NCI-H460 (cell line): ENCODE measurements around the gene RNF150. TPM values are rescaled to one million over a fixed set of nuclear protein-coding genes. Genes with fewer than 3 reads are reported as not detected.
"Not testable (repeated sequence)": the region's sequence is repeated elsewhere in the genome, so short reads cannot be mapped to it uniquely, and the experiment has no call there.

ENCODE experiments used
- DNase-seq: peaks from one replicate; pipeline ENCODE4 v3.0.0-alpha.2; 2016; ENCODE audit warnings: low read depth; ENCODE audit errors: extremely low read depth
- total RNA-seq: library from RNA; depleted of rRNA; stranded (reverse); fragments of >200 nt; shearing (Covaris generic); gene quantifications from 2 replicates; pipeline ENCODE4 v1.2.3, GENCODE V29; 2014

Gene RNF150
- total RNA-seq, 1 experiment from 2014 or later = 0.40 TPM

GRCh38 chr4:141078871-141079270, 54.4 kb downstream of the RNF150 start:
- no peak for DNase-seq

GRCh38 chr4:141077611-141078225, 55.6 kb downstream of the RNF150 start:
- DNase-seq = no peak

GRCh38 chr4:141075553-141075952, 57.7 kb downstream of the RNF150 start:
- DNase-seq = no peak

GRCh38 chr4:141074098-141074878, 59.0 kb downstream of the RNF150 start:
- DNase-seq = no peak

GRCh38 chr4:141066690-141067089, 66.6 kb downstream of the RNF150 start:
- DNase-seq = no peak

GRCh38 chr4:141065872-141066271, 67.4 kb downstream of the RNF150 start:
- DNase-seq = no peak

GRCh38 chr4:141062651-141063050, 70.6 kb downstream of the RNF150 start:
- DNase-seq = no peak

GRCh38 chr4:141058591-141059512, 74.4 kb downstream of the RNF150 start:
- no peak for DNase-seq

- no peak for DNase-seq
These were observed 75.7 kb downstream of the RNF150 start for GRCh38 chr4:141057582-141057981.

- DNase-seq = no peak
These were observed 76.8 kb downstream of the RNF150 start for GRCh38 chr4:141056473-141056872.

GRCh38 chr4:141054446-141054845, 78.8 kb downstream of the RNF150 start:
- no peak for DNase-seq

GRCh38 chr4:141050999-141051398, 82.3 kb downstream of the RNF150 start:
- not testable (repeated sequence) for DNase-seq

GRCh38 chr4:141047228-141047884, 85.9 kb downstream of the RNF150 start:
- DNase-seq = no peak

- DNase-seq = no peak
These were observed 87.0 kb downstream of the RNF150 start for GRCh38 chr4:141046255-141046654.

GRCh38 chr4:141045848-141046247, 87.4 kb downstream of the RNF150 start:
- no peak for DNase-seq

GRCh38 chr4:141041021-141041476, 92.2 kb downstream of the RNF150 start:
- DNase-seq = no peak

- no peak for DNase-seq
These were observed 94.1 kb downstream of the RNF150 start for GRCh38 chr4:141039156-141039555.

- DNase-seq = no peak
These were observed 94.8 kb downstream of the RNF150 start for GRCh38 chr4:141038428-141038827.

- DNase-seq = no peak
These were observed 95.8 kb downstream of the RNF150 start for GRCh38 chr4:141037446-141037845.

GRCh38 chr4:141036786-141037185, 96.5 kb downstream of the RNF150 start:
- DNase-seq = no peak

- DNase-seq = no peak
These were observed 97.3 kb downstream of the RNF150 start for GRCh38 chr4:141035920-141036319.
